Activated CD8-positive, alpha-beta T cell treated with anti-CD3 and anti-CD28 coated beads for 36 hours (primary cell): Measurements from ENCODE around the gene TMEM267. TPM values are rescaled to one million over a fixed set of nuclear protein-coding genes. Genes with fewer than 3 reads are reported as not detected.

Experiments used
- ATAC-seq: fragments of 200-7000 bp; cut with Tn5 transposase; one replicate; pipeline ENCODE4 v1.10.0; 2021; ENCODE audit warnings: mild to moderate bottlenecking, moderate library complexity
- CTCF ChIA-PET: fragments of 350-600 bp; sonication (Branson Sonifier 250); formaldehyde crosslinking; loops from one replicate; lab custom pipeline; 2021; ENCODE audit warnings: antibody characterized with exemption; lab: Charles Lee
- POLR2A ChIA-PET: fragments of 350-600 bp; sonication (Branson Sonifier 250); formaldehyde crosslinking; loops from one replicate; lab custom pipeline; 2021; ENCODE audit warnings: antibody characterized with exemption; lab: Charles Lee
- DNase-seq: peaks from one replicate; pipeline ENCODE4 v3.0.0-alpha.2; 2020
- H3K27ac Mint-ChIP-seq: one replicate; pipeline ENCODE4 v1.8.0; 2021; ENCODE audit warnings: mild to moderate bottlenecking, mixed read lengths
- H3K27me3 Mint-ChIP-seq: one replicate; pipeline ENCODE4 v1.8.0; 2021; ENCODE audit warnings: mixed read lengths
- H3K36me3 Mint-ChIP-seq: one replicate; pipeline ENCODE4 v1.8.0; 2021; ENCODE audit warnings: low read depth, mixed read lengths
- H3K4me1 Mint-ChIP-seq: one replicate; pipeline ENCODE4 v1.8.0; 2021; ENCODE audit warnings: low read depth, mixed read lengths
- H3K4me3 Mint-ChIP-seq: one replicate; pipeline ENCODE4 v1.8.0; 2021; ENCODE audit warnings: mild to moderate bottlenecking, moderate library complexity, mixed read lengths
- H3K9me3 Mint-ChIP-seq: one replicate; pipeline ENCODE4 v1.8.0; 2021; ENCODE audit warnings: mixed read lengths
- CTCF ChIP-seq: fragments of 200-600 bp; IDR thresholded peaks from one replicate; pipeline ENCODE4 v1.8.0; 2022; ENCODE audit warnings: antibody characterized with exemption, mild to moderate bottlenecking
- intact Hi-C: fragments of 100-400 bp; cut with micrococcal nuclease; formaldehyde crosslinking; loops from one replicate; pipeline ENCODE4 v1.10.0; 2022
- total RNA-seq, 2 experiments: library from RNA; stranded (reverse); gene quantifications; one replicate each; pipeline ENCODE4 v1.2.3, GENCODE V29; 2021

Gene TMEM267
- total RNA-seq, 2 experiments from 2014 or later: 14.4 to 20.0 TPM

GRCh38 chr5:43415935-43416802, 67.5 kb downstream of the TMEM267 start:
- ChIA-PET CTCF (no interaction called here), POLR2A (interaction anchor here (0.6 kb wide), 1 partner anchor 781 kb away, joined by 3 read pairs; no protein-coding TSS in a partner anchor)
- DNase-seq (no peak), ATAC-seq (no peak)
- TF ChIP-seq CTCF: no peak
- intact Hi-C loops: no loop called here
- H3K9me3 Mint-ChIP-seq: no peaks in the 10 kb centered on the region
- no peaks in the 10 kb centered on the region for H3K36me3 Mint-ChIP-seq
- H3K4me1 Mint-ChIP-seq: no peaks in the 10 kb centered on the region
- H3K27me3 Mint-ChIP-seq: no peaks in the 10 kb centered on the region
- no peak overlapping the region for H3K4me3 Mint-ChIP-seq
- H3K27ac Mint-ChIP-seq: no peak overlapping the region

- H3K4me1 Mint-ChIP-seq: no peaks in the 10 kb centered on the region
- H3K9me3 Mint-ChIP-seq: no peaks in the 10 kb centered on the region
- H3K27me3 Mint-ChIP-seq: no peaks in the 10 kb centered on the region
- DNase-seq (no peak), ATAC-seq (no peak)
- TF ChIP-seq CTCF: no peak
- H3K36me3 Mint-ChIP-seq: no peaks in the 10 kb centered on the region
- H3K4me3 Mint-ChIP-seq: no peak overlapping the region
- no peak overlapping the region for H3K27ac Mint-ChIP-seq
- ChIA-PET POLR2A (no interaction called here), CTCF (no interaction called here)
- intact Hi-C loops: no loop called here
Measured at GRCh38 chr5:43413966-43414365, 69.7 kb downstream of the TMEM267 start.

- Mint-ChIP-seq H3K36me3 (no peaks in the 10 kb centered on the region), H3K27ac (no peak overlapping the region), H3K27me3 (no peaks in the 10 kb centered on the region), H3K4me1 (no peaks in the 10 kb centered on the region), H3K4me3 (no peak overlapping the region), H3K9me3 (peaks cover 3% of the 10 kb centered on the region)
- POLR2A ChIA-PET: interaction anchor here (1.1 kb wide), 1 partner anchor 16 kb away, joined by 3 read pairs; no protein-coding TSS in a partner anchor
- intact Hi-C loops: no loop called here
- TF ChIP-seq CTCF: no peak
- CTCF ChIA-PET: interaction anchor here (1.2 kb wide), 1 partner anchor 74 kb away, joined by 3 read pairs; no protein-coding TSS in a partner anchor
- DNase-seq (no peak), ATAC-seq (no peak)
Measured at GRCh38 chr5:43412644-43413043, 71.0 kb downstream of the TMEM267 start.

DNA sequence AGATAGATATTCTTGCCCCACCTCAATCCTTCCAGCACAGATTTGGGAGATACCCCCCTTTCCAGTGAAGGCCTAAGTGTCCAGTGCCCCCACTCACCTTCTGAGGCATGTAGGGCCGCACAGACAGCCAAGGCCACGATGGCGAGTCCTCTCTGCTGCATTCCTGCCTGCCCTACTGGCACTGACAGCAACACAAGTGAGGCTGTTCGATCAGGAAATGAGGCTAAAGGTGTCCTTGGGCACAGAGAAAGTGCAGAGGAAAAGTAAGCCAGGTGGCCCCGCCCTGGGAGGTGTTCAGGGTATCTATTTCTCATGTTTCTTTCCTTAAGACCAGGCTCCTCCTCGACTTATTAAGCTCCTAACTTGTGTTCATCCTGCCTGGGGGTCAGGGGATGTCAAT, 71.5 kb downstream of the TMEM267 start, which contains the start of gene CCL28:
Gene CCL28, minus strand, starts transcription at position 236 of the 400 bp plus-strand sequence. Its CDS starts 75 bp downstream, at position 161.
- ChIA-PET POLR2A (interaction anchor here (1.1 kb wide), 1 partner anchor 15 kb away, joined by 3 read pairs; no protein-coding TSS in a partner anchor), CTCF (interaction anchor here (1.2 to 1.4 kb wide), 2 partner anchors 22 to 74 kb away, joined by 3 to 5 read pairs; no protein-coding TSS in a partner anchor)
- ATAC-seq (no peak), DNase-seq (no peak)
- H3K36me3 Mint-ChIP-seq: peaks cover 1% of the 10 kb centered on the region
- intact Hi-C loops: no loop called here
- no peaks in the 10 kb centered on the region for H3K27me3 Mint-ChIP-seq
- TF ChIP-seq CTCF: no peak
- H3K27ac Mint-ChIP-seq: no peak within 1 kb of the TSS
- no peak within 1 kb of the TSS for H3K4me3 Mint-ChIP-seq
- H3K4me1 Mint-ChIP-seq: no peaks in the 10 kb centered on the region
- H3K9me3 Mint-ChIP-seq: peaks cover 6% of the 10 kb centered on the region

GRCh38 chr5:43411495-43411894, 72.2 kb downstream of the TMEM267 start:
- Mint-ChIP-seq H3K4me3 (no peak overlapping the region), H3K36me3 (peaks cover 1% of the 10 kb centered on the region), H3K4me1 (no peaks in the 10 kb centered on the region), H3K9me3 (peaks cover 12% of the 10 kb centered on the region), H3K27ac (no peak overlapping the region), H3K27me3 (no peaks in the 10 kb centered on the region)
- DNase-seq (no peak), ATAC-seq (no peak)
- ChIA-PET CTCF (interaction anchor here (0.6 to 1.4 kb wide), 3 partner anchors 22 to 251 kb away, joined by 3 to 5 read pairs (median 3); no protein-coding TSS in a partner anchor), POLR2A (no interaction called here)
- TF ChIP-seq CTCF: no peak
- intact Hi-C loops: no loop called here
